Amniotic stem cell (primary cell): ENCODE measurements around the gene CYB5R3.

Experiments
- DNase-seq: peaks from one replicate; lab custom pipeline; 2025; lab: John Stamatoyannopoulos, UW

The CYB5R3 gene

GRCh38 chr22:42649246-42650099 lies at the start of gene CYB5R3:
Gene CYB5R3 (minus strand): TSS chr22:42649392. CDS start chr22:42649315, 77 bp downstream.
- DNase-seq = peak; percentile 62

- no peak for DNase-seq
These were observed 48.4 kb upstream of the CYB5R3 start for GRCh38 chr22:42697542-42698013.

- DNase-seq = no peak
These were observed 47.3 kb upstream of the CYB5R3 start for GRCh38 chr22:42696331-42696967.

- no peak for DNase-seq
These were observed 46.1 kb upstream of the CYB5R3 start for GRCh38 chr22:42695294-42695693.

GRCh38 chr22:42693763-42694683 lies 44.8 kb upstream of the CYB5R3 start:
- DNase-seq = no peak

- DNase-seq = no peak
These were observed 44.0 kb upstream of the CYB5R3 start for GRCh38 chr22:42693055-42693762.

GRCh38 chr22:42692239-42693054 lies 43.3 kb upstream of the CYB5R3 start:
- DNase-seq = no peak

- no peak for DNase-seq
These were observed 42.2 kb upstream of the CYB5R3 start for GRCh38 chr22:42691440-42691839.

- DNase-seq = peak; percentile 96
These were observed 39.3 kb upstream of the CYB5R3 start for GRCh38 chr22:42688241-42689211.

GRCh38 chr22:42686756-42687491 lies 37.7 kb upstream of the CYB5R3 start:
- no peak for DNase-seq

GRCh38 chr22:42685941-42686653 lies 36.9 kb upstream of the CYB5R3 start:
- DNase-seq = no peak

- DNase-seq = no peak
These were observed 35.4 kb upstream of the CYB5R3 start for GRCh38 chr22:42684462-42685195.

- no peak for DNase-seq
These were observed 34.5 kb upstream of the CYB5R3 start for GRCh38 chr22:42683578-42684283.

GRCh38 chr22:42682113-42682851 lies 33.1 kb upstream of the CYB5R3 start:
- DNase-seq = no peak

- DNase-seq = peak; percentile 78
These were observed 31.5 kb upstream of the CYB5R3 start for GRCh38 chr22:42680648-42681047.

GRCh38 chr22:42679691-42680090 lies 30.5 kb upstream of the CYB5R3 start:
- DNase-seq = no peak
